Fibroblast of peridontal ligament (primary cell): ENCODE data around the gene CHTF18.
"Not testable (repeated sequence)": the region's sequence is repeated elsewhere in the genome, so short reads cannot be mapped to it uniquely, and the experiment has no call there.

Experiments
- DNase-seq: peaks from one replicate; pipeline ENCODE4 v3.0.0-alpha.2; 2010; ENCODE audit errors: extremely low read depth

Gene CHTF18

GRCh38 chr16:830107-830870 lies 41.9 kb downstream of the CHTF18 start:
- DNase-seq = no peak

- no peak for DNase-seq
Measured at GRCh38 chr16:830871-831570, 42.6 kb downstream of the CHTF18 start.

GRCh38 chr16:831571-832413 lies 43.4 kb downstream of the CHTF18 start:
- DNase-seq = no peak

GRCh38 chr16:832652-833336 lies 44.4 kb downstream of the CHTF18 start:
- DNase-seq = no peak

GRCh38 chr16:833411-833810 lies 45.0 kb downstream of the CHTF18 start:
- no peak for DNase-seq

- no peak for DNase-seq
Measured at GRCh38 chr16:835373-835772, 47.0 kb downstream of the CHTF18 start.

- no peak for DNase-seq
Measured at GRCh38 chr16:836221-836620, 47.8 kb downstream of the CHTF18 start.

- DNase-seq = not testable (repeated sequence)
Measured at GRCh38 chr16:836822-837221, 48.4 kb downstream of the CHTF18 start.

- no peak for DNase-seq
Measured at GRCh38 chr16:838741-839140, 50.3 kb downstream of the CHTF18 start.

GRCh38 chr16:839643-840408 lies 51.4 kb downstream of the CHTF18 start:
- DNase-seq = no peak

GRCh38 chr16:840561-841454 lies 52.4 kb downstream of the CHTF18 start:
- DNase-seq = no peak

- DNase-seq = no peak
Measured at GRCh38 chr16:841455-842060, 53.1 kb downstream of the CHTF18 start.

- DNase-seq = no peak
Measured at GRCh38 chr16:842061-842476, 53.6 kb downstream of the CHTF18 start.

GRCh38 chr16:842711-843560 lies 54.5 kb downstream of the CHTF18 start:
- DNase-seq = no peak

- DNase-seq = no peak
Measured at GRCh38 chr16:843771-844170, 55.4 kb downstream of the CHTF18 start.

- no peak for DNase-seq
Measured at GRCh38 chr16:844638-845350, 56.4 kb downstream of the CHTF18 start.

GRCh38 chr16:845351-845745 lies 56.9 kb downstream of the CHTF18 start:
- DNase-seq = no peak

- no peak for DNase-seq
Measured at GRCh38 chr16:847151-847550, 58.7 kb downstream of the CHTF18 start.
